Nephron progenitor cell (in vitro differentiated cells): ENCODE results near the gene ANKRD60.

Source experiments
- DNase-seq: peaks from one replicate; pipeline ENCODE4 v3.0.0; 2021
- H3K27ac Mint-ChIP-seq: 2 replicates; pipeline ENCODE4 v1.8.0; 2021; ENCODE audit warnings: mild to moderate bottlenecking, moderate library complexity, mixed read lengths
- H3K27me3 Mint-ChIP-seq: 2 replicates; pipeline ENCODE4 v1.8.0; 2021; ENCODE audit warnings: mild to moderate bottlenecking, low read depth, mixed read lengths; ENCODE audit not compliant: poor library complexity
- H3K36me3 Mint-ChIP-seq: 2 replicates; pipeline ENCODE4 v1.8.0; 2021; ENCODE audit warnings: low read depth, mixed read lengths
- H3K4me1 Mint-ChIP-seq: 2 replicates; pipeline ENCODE4 v1.8.0; 2021; ENCODE audit warnings: mixed read lengths
- H3K4me3 Mint-ChIP-seq: 2 replicates; pipeline ENCODE4 v1.8.0; 2021; ENCODE audit warnings: mild to moderate bottlenecking, moderate library complexity, mixed read lengths
- H3K9me3 Mint-ChIP-seq: 2 replicates; pipeline ENCODE4 v1.8.0; 2021; ENCODE audit warnings: mild to moderate bottlenecking, moderate library complexity, mixed read lengths
- CTCF ChIP-seq: fragments of 200-600 bp; sonication (generic); IDR thresholded peaks from 2 replicates; pipeline ENCODE4 v1.5.0; 2021; ENCODE audit warnings: antibody characterized with exemption

The ANKRD60 gene

GRCh38 chr20:58194175-58194791 lies 34.2 kb downstream of the ANKRD60 start:
- H3K36me3 Mint-ChIP-seq: no peaks in the 10 kb centered on the region
- TF ChIP-seq CTCF: no peak
- peaks cover 72% of the 10 kb centered on the region for H3K27me3 Mint-ChIP-seq
- H3K4me3 Mint-ChIP-seq: no peak overlapping the region
- H3K9me3 Mint-ChIP-seq: peaks cover 13% of the 10 kb centered on the region
- peaks cover 12% of the 10 kb centered on the region for H3K4me1 Mint-ChIP-seq
- no peak for DNase-seq
- no peak overlapping the region for H3K27ac Mint-ChIP-seq

GRCh38 chr20:58192567-58192966 lies 35.9 kb downstream of the ANKRD60 start:
- peak; percentile 54 for DNase-seq
- no peaks in the 10 kb centered on the region for H3K4me1 Mint-ChIP-seq
- H3K9me3 Mint-ChIP-seq: peaks cover 16% of the 10 kb centered on the region
- no peaks in the 10 kb centered on the region for H3K36me3 Mint-ChIP-seq
- no peak overlapping the region for H3K4me3 Mint-ChIP-seq
- peak; percentile 60 for TF ChIP-seq CTCF
- no peak overlapping the region for H3K27ac Mint-ChIP-seq
- peaks cover 81% of the 10 kb centered on the region for H3K27me3 Mint-ChIP-seq

GRCh38 chr20:58192065-58192464 lies 36.4 kb downstream of the ANKRD60 start:
- DNase-seq: no peak
- no peak overlapping the region for H3K27ac Mint-ChIP-seq
- H3K4me1 Mint-ChIP-seq: no peaks in the 10 kb centered on the region
- no peaks in the 10 kb centered on the region for H3K36me3 Mint-ChIP-seq
- peaks cover 13% of the 10 kb centered on the region for H3K9me3 Mint-ChIP-seq
- H3K27me3 Mint-ChIP-seq: peaks cover 81% of the 10 kb centered on the region
- H3K4me3 Mint-ChIP-seq: no peak overlapping the region
- TF ChIP-seq CTCF: no peak

GRCh38 chr20:58188527-58188926 lies 39.9 kb downstream of the ANKRD60 start:
- H3K4me1 Mint-ChIP-seq: no peaks in the 10 kb centered on the region
- H3K27ac Mint-ChIP-seq: no peak overlapping the region
- no peak overlapping the region for H3K4me3 Mint-ChIP-seq
- DNase-seq: no peak
- H3K36me3 Mint-ChIP-seq: no peaks in the 10 kb centered on the region
- peaks cover 87% of the 10 kb centered on the region for H3K27me3 Mint-ChIP-seq
- peaks cover 23% of the 10 kb centered on the region for H3K9me3 Mint-ChIP-seq
- TF ChIP-seq CTCF: no peak

- Mint-ChIP-seq H3K9me3 (peaks cover 24% of the 10 kb centered on the region), H3K27ac (no peak overlapping the region)
These were observed 43.5 kb downstream of the ANKRD60 start for GRCh38 chr20:58184984-58185383.

More at GRCh38 chr20:58184984-58185383, 43.5 kb downstream of the ANKRD60 start:
- TF ChIP-seq CTCF: no peak
- no peak for DNase-seq
- Mint-ChIP-seq H3K36me3 (no peaks in the 10 kb centered on the region), H3K4me3 (no peak overlapping the region), H3K27me3 (peaks cover 78% of the 10 kb centered on the region), H3K4me1 (no peaks in the 10 kb centered on the region)
